ENCODE measurements around the gene ATXN1.
A peak's percentile ranks its signal among the peaks of the same experiment; 100 is the strongest.
"Not testable (repeated sequence)": the region's sequence is repeated elsewhere in the genome, so short reads cannot be mapped to it uniquely, and the experiment has no call there.

The ATXN1 gene

DNA sequence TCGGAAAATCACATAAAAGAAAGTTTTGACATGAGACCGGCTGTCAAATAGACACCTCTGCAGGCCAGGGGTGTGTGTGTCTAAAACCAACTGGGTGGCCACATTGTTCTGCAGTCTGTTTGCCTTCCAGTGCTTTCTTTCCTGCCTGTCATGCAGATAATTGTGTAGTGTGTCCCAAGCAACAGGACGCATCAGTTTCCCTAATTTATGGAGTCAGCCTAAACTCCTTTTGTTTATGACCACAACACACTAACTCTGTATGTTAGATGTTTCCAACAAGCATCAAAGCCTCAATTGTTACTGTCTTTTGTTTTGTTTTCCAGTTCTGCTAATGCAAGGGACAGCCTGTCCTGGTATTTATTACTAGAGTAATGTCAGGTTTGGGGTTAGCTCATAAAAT is 205.7 kb downstream of the ATXN1 start:
- no peak for DNase-seq

DNA sequence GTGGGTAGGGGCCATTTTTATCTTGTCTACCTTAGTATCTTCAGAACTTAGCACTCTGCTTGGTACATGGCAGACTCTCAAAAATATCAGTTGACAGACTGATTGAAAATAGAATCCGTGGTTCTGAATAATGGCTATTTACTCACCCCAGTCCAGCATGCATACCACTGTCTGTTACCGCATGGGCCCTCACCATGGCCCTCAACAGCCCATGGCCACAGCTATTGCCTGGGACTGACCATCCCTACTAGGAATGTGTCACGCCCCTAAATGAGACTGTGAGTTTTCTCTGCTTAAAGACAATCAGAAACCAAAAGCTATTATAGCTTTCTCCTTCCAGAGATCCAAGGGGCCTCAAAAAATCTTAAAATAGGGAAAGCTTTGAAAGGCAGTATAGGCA is 207.7 kb downstream of the ATXN1 start:
- no peak for DNase-seq

DNA sequence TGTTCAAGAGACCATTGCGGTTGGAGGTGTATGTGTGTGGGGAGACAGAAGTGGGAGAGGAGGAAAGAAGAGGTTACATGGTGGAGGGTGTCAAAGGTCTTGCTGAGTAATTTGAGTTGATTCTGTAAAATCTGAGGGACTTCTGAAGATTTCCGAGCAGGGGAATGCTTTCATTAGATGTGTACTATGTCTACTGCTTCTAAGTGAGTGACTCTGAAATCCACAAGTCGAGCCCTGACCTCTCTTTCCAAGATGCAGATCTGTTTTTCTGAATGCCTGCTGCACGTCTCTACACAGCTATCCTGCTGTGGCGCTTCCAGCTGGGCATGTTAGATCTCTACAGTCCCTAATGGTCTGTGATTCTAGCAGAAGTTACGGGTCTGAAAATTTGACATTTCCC is 209.8 kb downstream of the ATXN1 start:
- DNase-seq = no peak

- no peak for DNase-seq
Measured at GRCh38 chr6:16548121-16548520, 213.1 kb downstream of the ATXN1 start.

DNA sequence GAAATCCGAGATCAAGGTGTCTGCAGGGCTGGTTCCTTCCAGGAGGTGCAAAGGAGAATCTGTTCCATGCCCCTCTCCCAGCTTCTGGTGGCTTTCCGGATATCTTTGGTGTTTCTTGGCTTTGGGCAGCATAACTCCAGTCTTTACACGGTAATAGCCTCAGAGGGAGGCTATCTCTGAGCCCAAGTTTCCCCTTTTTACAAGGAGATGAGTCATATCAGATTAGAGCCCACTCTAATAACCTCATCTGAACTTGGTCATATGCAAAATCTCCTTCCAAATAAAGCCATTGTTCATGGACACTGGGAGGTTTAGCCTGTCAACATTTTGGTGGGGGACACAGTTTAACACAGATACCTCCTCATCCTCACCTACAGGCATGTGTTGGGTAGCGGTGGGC is 213.7 kb downstream of the ATXN1 start:
- DNase-seq = no peak

GRCh38 chr6:16546861-16547260 is 214.4 kb downstream of the ATXN1 start:
- DNase-seq = no peak

- no peak for DNase-seq
Measured at GRCh38 chr6:16545382-16545781, 215.9 kb downstream of the ATXN1 start.

DNA sequence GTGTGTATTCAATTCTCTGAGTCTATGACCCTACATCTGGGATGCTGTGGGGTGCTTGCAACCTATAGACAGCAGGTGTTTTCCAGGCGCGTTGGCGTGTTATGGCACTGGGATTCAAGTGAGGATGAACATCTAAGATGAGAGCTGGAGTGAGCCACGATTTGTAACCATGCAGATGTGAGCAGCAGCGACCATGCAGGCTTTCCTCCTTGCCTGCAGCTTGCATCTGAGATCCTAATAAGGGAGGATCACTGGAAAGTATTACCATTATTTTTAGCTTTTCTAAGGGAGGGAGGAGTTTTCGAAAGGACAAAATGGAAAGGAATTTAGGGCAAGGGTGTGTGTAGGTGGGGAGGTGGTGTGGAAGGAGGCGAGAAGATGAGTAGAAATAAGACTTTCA is 216.7 kb downstream of the ATXN1 start:
- no peak for DNase-seq

DNA sequence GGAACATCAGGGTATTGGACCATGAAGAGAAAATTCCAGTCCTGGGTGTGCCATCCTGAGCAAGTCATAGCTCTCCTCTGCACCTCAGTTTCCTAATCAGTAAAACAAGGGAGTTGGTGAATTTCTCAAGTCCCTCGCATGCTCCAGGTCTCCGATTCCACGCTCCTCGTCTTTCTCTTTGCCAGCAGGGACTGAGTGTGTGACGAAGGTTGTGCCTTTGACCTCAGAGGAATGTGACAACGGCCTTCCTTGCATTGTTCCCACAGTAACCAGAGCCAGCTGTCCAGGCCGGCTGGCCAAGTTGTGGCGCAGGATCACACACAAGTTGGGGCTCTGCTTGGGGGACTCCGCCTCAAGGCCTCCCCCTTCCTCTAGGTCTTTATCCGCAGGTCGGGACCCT is 217.3 kb downstream of the ATXN1 start:
- DNase-seq = peak; percentile 67

DNA sequence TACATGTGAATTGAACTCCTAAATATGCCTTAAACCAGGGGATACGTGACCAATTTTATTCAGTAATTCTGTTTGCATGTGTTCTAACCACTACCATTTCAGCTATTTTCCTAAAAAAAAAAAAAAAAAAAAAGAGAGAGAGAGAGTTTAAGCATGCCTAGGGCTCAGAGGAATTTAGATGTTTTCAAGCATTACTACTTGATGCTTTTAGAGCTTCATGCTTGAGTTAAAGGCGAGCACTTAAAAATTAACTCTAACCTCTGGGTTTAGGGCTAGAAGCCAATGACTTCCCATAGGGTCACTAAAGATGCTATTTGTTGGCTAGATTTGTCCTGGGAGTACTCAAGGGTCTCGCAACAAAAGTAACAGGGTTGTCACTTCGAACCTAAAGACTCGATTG is 217.7 kb downstream of the ATXN1 start:
- no peak for DNase-seq

DNA sequence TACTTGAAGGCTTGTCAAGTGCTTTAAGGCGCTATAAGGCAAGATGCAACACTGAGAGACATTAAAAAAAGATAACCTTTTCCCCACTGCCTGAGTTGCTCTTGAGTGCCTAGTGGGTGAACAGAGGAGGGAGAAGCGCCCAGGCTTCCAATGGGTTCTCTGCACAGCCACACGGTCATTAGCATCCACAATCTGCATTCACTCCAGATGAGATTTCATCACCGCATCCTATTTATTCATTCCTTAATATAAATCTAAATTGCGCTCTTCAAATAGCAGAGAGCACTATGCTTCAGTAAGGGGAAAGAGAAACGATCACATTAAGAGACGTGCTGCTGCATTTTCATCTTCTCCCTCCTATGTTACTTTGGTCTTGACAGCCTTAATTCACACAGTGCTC is 219.2 kb downstream of the ATXN1 start:
- no peak for DNase-seq

GRCh38 chr6:16540804-16541752 is 220.2 kb downstream of the ATXN1 start:
- no peak for DNase-seq

DNA sequence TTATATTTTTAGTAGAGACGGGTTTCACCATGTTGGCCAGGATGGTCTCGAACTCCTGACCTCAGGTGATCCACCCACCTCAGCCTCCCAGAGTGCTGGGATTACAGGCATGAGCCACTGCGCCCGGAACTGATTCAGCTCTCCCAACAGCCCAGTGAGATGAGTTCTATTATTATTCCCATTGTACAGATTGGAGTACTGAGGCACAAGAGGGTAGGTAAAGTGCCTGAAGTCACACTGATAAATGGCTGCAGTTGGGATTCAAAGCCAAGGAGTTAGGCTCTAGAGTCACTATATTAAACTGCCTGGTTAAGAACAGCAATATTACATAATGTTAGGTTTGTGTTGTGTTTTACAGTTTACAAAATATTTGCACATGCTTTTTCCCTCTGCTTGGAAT is 220.9 kb downstream of the ATXN1 start:
- not testable (repeated sequence) for DNase-seq

DNA sequence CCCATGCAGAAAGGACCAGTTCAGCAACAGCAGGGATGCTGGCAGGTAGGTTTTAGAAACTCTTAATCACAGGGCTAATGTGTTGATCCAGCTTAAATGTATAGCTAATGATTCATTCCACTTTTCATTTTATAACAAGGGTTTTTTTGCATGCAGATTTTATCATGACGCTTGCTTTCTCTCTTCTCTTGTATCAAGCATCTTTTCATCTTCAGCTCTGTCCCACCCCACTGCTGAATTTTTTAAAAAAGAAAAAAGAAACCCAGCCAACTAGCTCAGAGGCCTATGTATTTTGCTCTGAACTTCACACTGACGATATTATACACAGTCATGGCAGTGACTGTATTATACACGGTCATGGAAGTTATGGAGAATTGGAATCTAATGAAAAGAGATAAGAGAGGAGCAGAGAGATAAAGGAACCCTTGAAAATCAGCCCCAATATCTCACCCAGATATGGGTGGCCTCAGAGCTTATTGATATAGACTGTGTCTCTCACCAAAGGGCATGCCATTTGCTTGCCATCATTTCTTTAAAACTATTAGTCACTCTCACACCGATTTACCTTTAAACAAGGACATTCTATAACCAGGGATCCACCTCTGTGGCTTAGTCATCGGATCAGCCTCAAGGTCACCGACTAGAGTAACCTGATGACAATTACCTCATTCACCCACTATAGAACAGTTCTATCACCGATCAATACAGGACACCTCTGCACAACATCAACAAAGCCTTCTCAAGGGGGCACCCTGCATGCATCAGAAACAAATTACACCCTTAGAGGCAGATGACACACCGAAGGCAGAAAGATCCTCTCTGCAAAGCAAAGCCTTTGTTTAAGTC is 222.0 kb downstream of the ATXN1 start:
- no peak for DNase-seq

DNA sequence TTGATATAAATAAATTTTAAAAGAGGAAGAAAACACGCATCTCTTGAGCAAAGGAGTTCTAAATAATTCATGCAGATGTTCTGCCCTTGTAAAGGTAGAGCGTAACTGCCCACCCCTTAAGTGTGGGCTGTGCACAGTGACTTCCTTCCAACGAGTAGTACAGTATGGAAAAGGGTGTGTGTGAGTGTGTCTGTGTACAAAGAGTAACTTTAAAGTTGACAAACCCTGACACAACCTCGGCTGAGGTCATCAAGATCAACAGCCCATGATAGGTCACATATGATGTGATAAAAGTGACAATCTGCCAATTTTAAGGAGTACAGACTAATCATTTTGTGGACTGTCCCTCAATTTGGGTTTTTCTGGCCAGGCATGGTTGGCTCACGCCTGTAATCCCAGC is 225.7 kb downstream of the ATXN1 start:
- DNase-seq = no peak

DNA sequence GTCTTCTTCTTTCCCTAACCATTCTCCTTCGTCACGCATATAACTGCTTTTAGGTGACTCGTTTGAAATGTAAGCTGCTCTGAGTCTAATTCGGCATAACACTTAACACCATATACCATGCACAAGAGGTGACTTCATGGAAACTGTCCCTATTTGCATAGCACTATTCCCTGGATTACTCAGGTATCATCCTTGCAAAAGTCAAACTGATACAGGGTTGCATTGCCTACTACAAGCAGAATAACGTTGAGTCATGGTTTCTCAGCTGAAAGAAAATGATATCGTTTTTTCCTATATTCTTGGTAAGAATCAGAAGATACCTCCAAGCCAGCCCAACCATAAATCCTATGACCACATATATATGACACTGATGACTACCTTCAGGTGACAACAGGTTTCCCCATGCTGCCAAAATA is 227.5 kb downstream of the ATXN1 start:
- DNase-seq = no peak

GRCh38 chr6:16533210-16533609 is 228.1 kb downstream of the ATXN1 start:
- no peak for DNase-seq

DNA sequence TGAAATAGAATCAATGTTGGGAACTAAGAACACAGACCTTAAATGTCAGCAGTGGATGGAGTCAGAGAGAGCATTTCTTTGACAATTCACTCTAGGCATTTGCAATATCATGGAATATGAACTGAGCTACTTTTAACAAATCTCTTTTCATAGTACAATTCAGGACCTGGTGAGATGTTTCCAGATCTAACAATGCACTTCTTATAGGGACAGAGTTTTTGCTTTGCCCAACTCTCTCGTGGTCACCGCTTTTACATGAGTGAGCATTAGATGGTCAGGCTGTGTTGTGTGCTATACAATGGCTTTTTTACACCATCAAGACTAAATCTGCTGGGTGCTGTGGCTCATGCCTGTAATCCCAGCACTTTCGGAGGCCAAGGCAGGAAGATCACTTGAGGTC is 233.6 kb downstream of the ATXN1 start:
- no peak for DNase-seq

DNA sequence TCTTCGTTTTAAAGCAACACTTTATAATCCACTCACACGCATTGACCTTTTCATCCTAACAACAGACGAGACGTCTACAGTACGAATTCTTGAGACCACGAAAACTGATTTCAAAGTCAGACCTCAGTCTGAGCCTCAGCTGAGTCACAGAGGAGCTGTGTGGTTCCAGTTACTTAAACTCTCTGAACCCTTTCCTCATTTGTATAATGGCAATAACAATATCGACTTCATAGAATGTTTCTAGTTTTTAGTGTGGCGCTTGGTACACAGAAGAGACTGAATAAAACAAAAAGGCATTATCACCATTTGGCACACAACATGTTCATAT is 236.9 kb downstream of the ATXN1 start:
- no peak for DNase-seq

DNA sequence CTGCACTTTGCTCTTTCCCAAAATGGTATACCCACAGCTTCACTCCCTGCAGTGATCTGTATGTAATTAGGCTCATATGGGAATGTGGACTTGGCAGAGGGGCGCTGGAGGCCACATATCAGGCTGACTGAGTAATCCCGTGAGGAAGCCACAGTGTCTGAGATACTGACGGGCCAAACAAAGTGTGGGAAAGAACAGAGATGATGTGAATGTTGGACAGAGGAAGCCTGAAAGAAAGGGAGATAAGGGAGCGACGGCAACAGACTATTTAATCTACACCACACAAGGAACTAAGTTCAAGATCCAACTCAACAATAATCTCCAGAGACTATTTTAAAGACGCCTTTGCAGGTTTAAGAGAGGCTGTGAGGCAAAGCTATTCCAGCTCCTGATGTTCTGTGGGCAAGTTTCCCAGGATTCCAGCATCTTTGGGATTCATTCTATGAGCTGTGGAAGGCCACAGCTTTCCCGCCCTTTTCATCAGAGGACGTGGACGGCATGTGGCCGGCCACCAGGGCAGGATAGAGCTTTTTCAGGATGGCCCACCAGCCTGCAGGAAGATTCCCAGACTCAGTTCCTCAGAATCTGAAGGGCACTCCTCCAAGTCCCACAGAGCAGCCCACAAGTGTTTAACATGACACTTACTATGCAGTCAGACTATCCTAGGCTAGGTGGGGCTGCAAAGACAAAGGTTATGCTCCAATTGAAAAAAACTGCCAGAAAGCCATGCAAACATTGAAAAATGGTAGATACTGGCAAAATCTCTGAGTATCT is 237.5 kb downstream of the ATXN1 start:
- DNase-seq = no peak

GRCh38 chr6:16522937-16523336 is 238.3 kb downstream of the ATXN1 start:
- DNase-seq = no peak

DNA sequence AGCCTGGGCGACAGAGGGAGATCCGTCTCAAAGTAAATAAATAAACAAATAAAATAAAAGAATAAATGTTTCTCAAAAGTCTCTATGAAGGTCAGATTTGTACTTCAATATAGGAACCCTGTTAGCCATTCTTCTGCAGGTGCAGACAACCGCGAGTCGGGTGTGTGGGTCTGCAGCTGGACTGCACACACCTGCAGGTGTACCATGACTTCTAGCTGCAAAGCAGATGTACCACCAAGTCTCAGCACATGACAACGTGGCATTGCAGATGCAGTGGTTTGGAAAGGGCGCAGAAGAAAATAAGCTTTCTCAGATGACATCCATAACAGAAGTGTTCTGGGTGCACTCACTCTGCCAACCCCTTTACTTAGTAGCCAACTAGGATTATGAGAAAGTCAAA is 239.7 kb downstream of the ATXN1 start:
- DNase-seq = no peak
